GM21390 (cell line): ENCODE results near the gene STX7.

Experiments
- ATAC-seq: cut with Tn5 transposase; IDR thresholded peaks from one replicate; pipeline ENCODE4 v1.9.1; 2021; ENCODE audit not compliant: unreplicated experiment

STX7 gene

DNA sequence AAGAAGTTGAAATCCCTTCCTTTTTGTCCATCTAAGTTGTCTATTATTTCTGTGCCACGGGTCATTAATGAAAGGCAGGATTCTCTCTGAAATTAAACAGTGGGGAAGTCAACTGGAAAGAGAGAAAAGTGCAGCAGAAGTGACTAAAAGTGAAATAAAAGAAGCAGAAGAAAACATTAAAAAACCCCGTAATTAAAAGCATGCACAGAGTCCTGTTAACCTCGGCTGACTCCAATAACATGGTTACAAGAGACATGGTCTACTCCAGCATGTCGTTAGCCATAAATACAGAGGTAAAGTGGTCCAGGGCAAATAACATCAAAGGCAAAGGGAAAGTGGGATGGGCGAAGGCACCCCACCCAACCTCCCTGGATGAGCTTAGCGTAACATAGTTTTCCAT, 98.6 kb downstream of the STX7 start:
- ATAC-seq = no peak

- ATAC-seq = no peak
These were observed 99.5 kb downstream of the STX7 start for GRCh38 chr6:132413499-132413802.

DNA sequence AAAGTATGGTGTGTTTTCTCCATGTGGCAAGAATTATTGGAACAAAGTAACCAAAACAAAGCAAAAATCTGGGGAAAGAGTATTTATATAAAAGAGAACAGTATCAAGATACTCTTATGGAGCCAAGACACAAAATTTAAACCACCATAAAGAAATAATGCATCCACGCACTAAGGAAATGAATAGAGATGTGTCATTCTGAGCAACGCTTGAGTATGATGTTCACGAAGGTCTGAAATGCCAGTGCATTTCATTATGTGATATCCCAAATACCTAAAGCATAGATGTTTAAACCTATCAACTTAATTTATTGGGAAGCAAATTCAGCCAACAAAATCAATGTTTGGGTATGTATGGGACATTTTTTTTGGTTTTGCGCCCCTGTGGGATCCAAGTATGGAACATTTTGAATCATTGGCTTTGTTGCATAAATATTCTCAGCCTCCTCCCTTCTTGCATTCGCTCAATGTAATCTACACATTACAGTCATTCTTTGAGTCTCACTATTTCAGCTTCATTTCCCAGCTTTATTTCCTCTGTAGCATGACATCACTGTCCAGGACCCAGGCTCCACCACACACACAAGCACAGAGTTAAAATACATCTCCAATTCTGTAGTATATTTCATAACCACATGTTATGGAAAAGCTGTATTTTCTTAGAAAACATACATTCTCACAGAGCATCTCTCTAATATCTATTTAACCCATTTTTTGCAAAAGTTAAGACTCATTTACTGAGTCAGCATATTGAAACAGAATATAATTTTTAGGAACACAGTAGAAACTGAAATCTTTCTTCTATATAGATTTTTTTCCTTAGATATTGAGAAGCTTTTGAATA, 100.0 kb downstream of the STX7 start:
- no peak for ATAC-seq

DNA sequence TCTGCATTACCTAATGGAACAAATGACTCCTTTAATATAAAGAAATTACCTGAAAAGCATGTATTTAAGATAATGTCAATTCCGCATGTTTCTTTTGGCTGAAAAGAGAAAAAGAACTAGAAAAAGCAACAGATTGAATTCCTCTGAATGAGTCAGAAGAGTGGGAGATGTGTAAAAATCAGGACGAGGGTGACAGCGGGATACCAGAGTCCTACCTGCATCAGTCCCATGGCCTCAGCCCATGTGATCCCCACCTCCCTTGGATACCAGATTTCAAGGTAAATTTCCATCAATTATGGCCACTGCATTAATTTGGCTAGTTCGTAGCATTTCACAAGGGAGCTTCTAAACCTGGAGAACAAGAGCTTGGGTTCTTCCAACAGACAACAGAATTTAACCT, 101.6 kb downstream of the STX7 start:
- no peak for ATAC-seq

GRCh38 chr6:132410830-132411229, 102.1 kb downstream of the STX7 start:
- ATAC-seq = no peak

GRCh38 chr6:132405143-132405915, 107.6 kb downstream of the STX7 start:
- ATAC-seq = peak; percentile 55

- peak; percentile 4 for ATAC-seq
These were observed 108.2 kb downstream of the STX7 start for GRCh38 chr6:132404736-132405135.

GRCh38 chr6:132404330-132404729, 108.6 kb downstream of the STX7 start:
- ATAC-seq = no peak

- ATAC-seq = no peak
These were observed 111.2 kb downstream of the STX7 start for GRCh38 chr6:132401618-132402285.

GRCh38 chr6:132400883-132401617, 111.9 kb downstream of the STX7 start, which contains the start of gene MOXD1:
MOXD1 (minus strand) TSS chr6:132401475; CDS start chr6:132401426, 49 bp downstream.
- peak; percentile 62 for ATAC-seq

GRCh38 chr6:132400555-132400882, 112.4 kb downstream of the STX7 start:
- no peak for ATAC-seq

GRCh38 chr6:132399376-132400074, 113.4 kb downstream of the STX7 start:
- no peak for ATAC-seq
